Endothelial cell of umbilical vein (primary cell): Measurements from ENCODE around the gene NEUROG3. TPM values are rescaled to one million over a fixed set of nuclear protein-coding genes. Genes with fewer than 3 reads are reported as not detected.

Experiments used
- BruUV-seq: library from RNA; stranded (reverse); fragments of 400-500 nt; replicated peaks from 2 replicates; lab custom pipeline; 2021; lab: Mats Ljungman, UMichigan
- CTCF ChIA-PET: fragments of 300-600, 350-600 bp; sonication (Branson Sonifier 250); formaldehyde crosslinking; loops from one replicate; lab custom pipeline; 2021; ENCODE audit warnings: antibody characterized with exemption, inconsistent platforms; lab: Charles Lee
- POLR2A ChIA-PET: fragments of 300-600, 350-600 bp; sonication (Branson Sonifier 250); formaldehyde crosslinking; loops from one replicate; lab custom pipeline; 2021; ENCODE audit warnings: antibody characterized with exemption, inconsistent platforms; lab: Charles Lee
- DNase-seq: peaks from one replicate; pipeline ENCODE4 v3.0.0-alpha.2; 2011; ENCODE audit warnings: low read depth, low spot score
- FAIRE-seq: peaks from 2 replicates; lab custom pipeline; 2011; peaks lifted over from hg19 to GRCh38; lab: Jason Lieb, UNC
- H2AFZ ChIP-seq: 2 replicates; pipeline ENCODE4 v1.6.0; 2012; ENCODE audit warnings: low read depth, low read length, control low read depth, inconsistent platforms
- H3K27ac ChIP-seq: 2 replicates; pipeline ENCODE4 v1.5.1; 2011; ENCODE audit warnings: low read depth, mild to moderate bottlenecking, control low read depth, low read length, moderate library complexity; ENCODE audit not compliant: insufficient read depth
- H3K27me3 ChIP-seq, 2 experiments: 2 replicates each; pipeline versions ENCODE4 v1.6.0 to v1.6.1; 2011; ENCODE audit warnings: low read length in 2 of 2, mixed read lengths in 1 of 2; ENCODE audit not compliant: control insufficient read depth in 2 of 2, insufficient read depth in 2 of 2
- H3K36me3 ChIP-seq, 2 experiments: 2 replicates in 1 of 2; 3 replicates in 1 of 2; pipeline ENCODE4 v1.5.1; 2011; ENCODE audit warnings: low read length in 2 of 2, mild to moderate bottlenecking in 1 of 2, moderate library complexity in 1 of 2; ENCODE audit not compliant: control insufficient read depth in 2 of 2, insufficient read depth in 2 of 2; ENCODE audit errors: extremely low read depth in 1 of 2
- H3K4me1 ChIP-seq: 3 replicates; pipeline ENCODE4 v1.5.1; 2011; ENCODE audit warnings: mild to moderate bottlenecking, low read length; ENCODE audit not compliant: control insufficient read depth, insufficient read depth; ENCODE audit errors: extremely low read depth
- H3K4me2 ChIP-seq: 2 replicates; pipeline ENCODE4 v1.6.1; 2011; ENCODE audit warnings: low read length, control low read depth, mixed read lengths; ENCODE audit not compliant: insufficient read depth
- H3K4me3 ChIP-seq, 3 experiments: fragments of 200-600 bp in 1 of 3; sonication (generic), shearing (Covaris generic) in 1 of 3; replicated peaks in 1 of 3; 2 replicates each; pipeline ENCODE4 v1.5.1; 2011 to 2016; ENCODE audit warnings: control low read depth in 3 of 3, low read length in 3 of 3, mild to moderate bottlenecking in 2 of 3, inconsistent platforms in 1 of 3, low read depth in 1 of 3, moderate library complexity in 1 of 3; ENCODE audit not compliant: insufficient read depth in 1 of 3
- H3K79me2 ChIP-seq: 2 replicates; pipeline ENCODE4 v1.6.0; 2012; ENCODE audit warnings: low read length, inconsistent platforms; ENCODE audit not compliant: control insufficient read depth, insufficient read depth
- H3K9ac ChIP-seq: replicated peaks from 2 replicates; pipeline ENCODE3; 2011; ENCODE audit warnings: low read length, control low read depth; ENCODE audit not compliant: insufficient read depth; ENCODE audit errors: extremely low read depth
- H3K9me1 ChIP-seq: replicated peaks from 3 replicates; pipeline ENCODE4 v1.6.0; 2011; ENCODE audit warnings: mild to moderate bottlenecking, low read length; ENCODE audit not compliant: control insufficient read depth, insufficient read depth; ENCODE audit errors: extremely low read depth
- H3K9me3 ChIP-seq: replicated peaks from 2 replicates; pipeline ENCODE4 v1.5.1; 2012; ENCODE audit warnings: low read length, inconsistent platforms; ENCODE audit not compliant: control insufficient read depth, insufficient read depth
- H4K20me1 ChIP-seq: replicated peaks from 2 replicates; pipeline ENCODE3; 2011; ENCODE audit warnings: mild to moderate bottlenecking, low read length; ENCODE audit not compliant: control insufficient read depth, insufficient read depth; ENCODE audit errors: extremely low read depth
- EZH2 ChIP-seq: IDR thresholded peaks from 2 replicates; pipeline ENCODE4 v1.6.1; 2012; ENCODE audit warnings: borderline replicate concordance, low read depth, mild to moderate bottlenecking, moderate library complexity, low read length, inconsistent platforms; ENCODE audit not compliant: severe bottlenecking
- FOS ChIP-seq: IDR thresholded peaks from 2 replicates; pipeline ENCODE4 v1.6.1; 2011; ENCODE audit warnings: mild to moderate bottlenecking, low read length, moderate library complexity, borderline replicate concordance; ENCODE audit not compliant: insufficient read depth
- GATA2 ChIP-seq: IDR thresholded peaks from 2 replicates; pipeline ENCODE4 v1.7.0; 2011; ENCODE audit warnings: low read depth, mild to moderate bottlenecking, moderate library complexity, mixed read lengths, low read length; ENCODE audit not compliant: insufficient read length, insufficient read depth
- JUN ChIP-seq: IDR thresholded peaks from 2 replicates; pipeline ENCODE4 v1.6.1; 2011; ENCODE audit warnings: borderline replicate concordance, low read depth; ENCODE audit not compliant: insufficient read length, insufficient read depth
- POLR2AphosphoS5 ChIP-seq: IDR thresholded peaks from 2 replicates; pipeline ENCODE4 v1.6.1; 2012; ENCODE audit warnings: low read depth, mild to moderate bottlenecking, control low read depth, low read length, moderate library complexity; ENCODE audit not compliant: insufficient read depth
- dilution Hi-C: fragments of 300-500 bp; cut with MboI; formaldehyde crosslinking; loops from one replicate; pipeline ENCODE4 v1.15.0; 2019; ENCODE audit warnings: low sequenced_read_pairs; ENCODE audit not compliant: extremely low pct_ligation_motif_present
- intact Hi-C: fragments of 100-400 bp; cut with micrococcal nuclease; formaldehyde crosslinking; loops from one replicate; pipeline ENCODE4 v1.10.0; 2022
- polyA plus RNA-seq, 4 experiments: library from polyadenylated mRNA; depleted of rRNA in 3 of 4; stranded (reverse) in 3 of 4; unstranded in 1 of 4; fragments of >200 nt; gene quantifications; 2 replicates each; pipeline versions ENCODE4 v1.2.1 to v1.2.3, GENCODE V29; 2011 to 2012; ENCODE audit warnings: missing spikeins in 1 of 4
- total RNA-seq: library from RNA; stranded (reverse); gene quantifications from 2 replicates; pipeline ENCODE4 v1.2.3, GENCODE V29; 2021
- TF ChIP-seq, protein P1 (sequence below): IDR thresholded peaks from 2 replicates; pipeline ENCODE4 v1.6.1; 2011; ENCODE audit not compliant: insufficient read depth, insufficient read length
- TF ChIP-seq, protein P2 (sequence below), 2 donors: IDR thresholded peaks; 1 replicate in 1 of 2; 2 replicates in 1 of 2; pipeline ENCODE4 v1.5.1; 2011; ENCODE audit warnings: low read length in 2 of 2, mild to moderate bottlenecking in 2 of 2, moderate library complexity in 2 of 2, control low read depth in 1 of 2, inconsistent platforms in 1 of 2, low read depth in 1 of 2; ENCODE audit not compliant: insufficient read depth in 1 of 2; ENCODE audit errors: extremely low read depth in 1 of 2

NEUROG3 gene
- total and polyA plus RNA-seq, 2 donors (not counting 3 experiments of a cell fraction or from before 2014, with no cell fraction given), result not detected

DNA sequence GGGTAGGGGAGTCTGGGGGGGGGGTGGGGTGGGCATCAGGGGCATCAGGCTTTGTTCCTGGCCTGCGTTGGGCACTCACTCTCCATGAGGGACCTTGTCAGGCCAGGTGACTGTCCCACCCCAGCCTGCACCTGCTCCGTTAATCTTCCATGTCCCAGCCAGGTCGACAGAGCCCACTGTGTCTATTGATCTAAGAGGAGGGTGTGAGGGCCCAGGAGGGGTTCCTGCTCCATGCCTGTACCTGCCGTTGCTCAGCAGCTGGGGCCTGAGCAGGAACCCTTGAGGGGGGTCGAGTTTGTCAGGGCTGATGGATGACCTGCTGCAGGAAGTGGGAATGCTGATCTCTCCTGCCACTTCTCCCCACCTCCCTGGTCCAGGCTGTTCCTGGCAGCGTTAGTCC is 18.6 kb downstream of the NEUROG3 start:
- CTCF ChIA-PET, result no interaction called here
- H3K27ac ChIP-seq, result no peak overlapping the region
- H3K4me1 ChIP-seq, result no peaks in the 10 kb centered on the region
- intact Hi-C loops (no loop called here), dilution Hi-C loops (no loop called here)
- peaks cover 5 to 11% of the 10 kb centered on the region in 2 experiments for H3K27me3 ChIP-seq
- peaks cover 2% of the 10 kb centered on the region for H3K9me3 ChIP-seq
- FAIRE-seq (no peak), DNase-seq (no peak)
- no peaks in the 10 kb centered on the region for H4K20me1 ChIP-seq
- POLR2A ChIA-PET, result no interaction called here
- no peak overlapping the region for H3K9ac ChIP-seq
- H3K4me2 ChIP-seq, result no peak overlapping the region
- no TSS peak for BruUV-seq
- H3K36me3 ChIP-seq, result no peaks in the 10 kb centered on the region
- H3K4me3 ChIP-seq, result no peak overlapping the region
- H3K9me1 ChIP-seq, result no peaks in the 10 kb centered on the region
- H3K79me2 ChIP-seq, result no peaks in the 10 kb centered on the region
- no peak overlapping the region for H2AFZ ChIP-seq
- TF ChIP-seq POLR2AphosphoS5, result no peak
- no peak for TF ChIP-seq FOS
- TF ChIP-seq, protein P1, sequence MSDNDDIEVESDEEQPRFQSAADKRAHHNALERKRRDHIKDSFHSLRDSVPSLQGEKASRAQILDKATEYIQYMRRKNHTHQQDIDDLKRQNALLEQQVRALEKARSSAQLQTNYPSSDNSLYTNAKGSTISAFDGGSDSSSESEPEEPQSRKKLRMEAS, result no peak
- TF ChIP-seq JUN, result no peak
- TF ChIP-seq, protein P2, sequence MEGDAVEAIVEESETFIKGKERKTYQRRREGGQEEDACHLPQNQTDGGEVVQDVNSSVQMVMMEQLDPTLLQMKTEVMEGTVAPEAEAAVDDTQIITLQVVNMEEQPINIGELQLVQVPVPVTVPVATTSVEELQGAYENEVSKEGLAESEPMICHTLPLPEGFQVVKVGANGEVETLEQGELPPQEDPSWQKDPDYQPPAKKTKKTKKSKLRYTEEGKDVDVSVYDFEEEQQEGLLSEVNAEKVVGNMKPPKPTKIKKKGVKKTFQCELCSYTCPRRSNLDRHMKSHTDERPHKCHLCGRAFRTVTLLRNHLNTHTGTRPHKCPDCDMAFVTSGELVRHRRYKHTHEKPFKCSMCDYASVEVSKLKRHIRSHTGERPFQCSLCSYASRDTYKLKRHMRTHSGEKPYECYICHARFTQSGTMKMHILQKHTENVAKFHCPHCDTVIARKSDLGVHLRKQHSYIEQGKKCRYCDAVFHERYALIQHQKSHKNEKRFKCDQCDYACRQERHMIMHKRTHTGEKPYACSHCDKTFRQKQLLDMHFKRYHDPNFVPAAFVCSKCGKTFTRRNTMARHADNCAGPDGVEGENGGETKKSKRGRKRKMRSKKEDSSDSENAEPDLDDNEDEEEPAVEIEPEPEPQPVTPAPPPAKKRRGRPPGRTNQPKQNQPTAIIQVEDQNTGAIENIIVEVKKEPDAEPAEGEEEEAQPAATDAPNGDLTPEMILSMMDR (IDR thresholded peaks at IDR 0.05; ENCODE audit: extremely low read depth in 1 of 2, insufficient read depth in 1 of 2, low read depth in 1 of 2, low read length in 2 of 2), result no peak
- TF ChIP-seq GATA2, result no peak
- no peak for TF ChIP-seq EZH2
